ENCODE data around the gene FBXO34. TPM values are rescaled to one million over a fixed set of nuclear protein-coding genes. Genes with fewer than 3 reads are reported as not detected.
A peak's percentile ranks its signal among the peaks of the same experiment; 100 is the strongest.

Gene FBXO34
- total and polyA plus RNA-seq, 2 of the 13 experiments (the other 11 are each of a cell fraction or from before 2014, with no cell fraction given): 8.8 to 13.5 TPM

DNA sequence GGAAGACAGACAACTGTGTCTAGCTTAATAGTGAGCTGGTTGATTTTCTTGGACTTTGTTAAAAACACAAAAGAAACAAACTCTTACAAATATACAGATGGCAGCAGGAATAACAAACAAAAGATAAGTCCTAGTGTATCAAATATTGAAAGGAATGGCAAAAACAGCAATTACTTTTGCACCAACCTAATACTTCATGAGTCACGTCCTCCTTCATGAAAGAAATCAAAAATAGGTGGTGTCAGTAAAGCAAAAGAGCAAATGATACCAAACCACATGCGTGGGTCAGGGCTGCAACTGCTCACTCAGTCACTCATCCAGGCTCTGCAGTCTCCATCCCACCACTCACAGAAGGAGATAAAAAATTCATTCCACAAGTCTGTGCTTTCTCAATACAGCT, 128.6 kb downstream of the FBXO34 start:
- H3K9ac ChIP-seq (ENCODE audit: insufficient read depth, low read depth, low read length): no peak overlapping the region
- H3K4me3 ChIP-seq (replicated peaks in 1 of 3; ENCODE audit: insufficient read depth in 1 of 3, low read depth in 2 of 3, low read length in 3 of 3): no peak overlapping the region
- ATAC-seq (no peak), FAIRE-seq (no peak), DNase-seq (ENCODE audit: low spot score) (no peak)
- POLR2A ChIA-PET: no interaction called here
- no peaks in the 10 kb centered on the region for H3K4me1 ChIP-seq (ENCODE audit: insufficient read depth, low read length)
- no TSS peak for BruUV-seq (replicated peaks)
- H2AFZ ChIP-seq (ENCODE audit: low read length): no peak overlapping the region
- H3K9me3 ChIP-seq (ENCODE audit: low read length): no peaks in the 10 kb centered on the region
- intact Hi-C loops (cut with micrococcal nuclease; ENCODE audit: unreplicated experiment) (no loop called here), in situ Hi-C loops (cut with HindIII; ENCODE audit: extremely low pct_ligation_motif_present, low pct_unique_long_range_greater_than_20kb) (no loop called here)
- H3K27ac ChIP-seq (ENCODE audit: extremely low read length, insufficient read depth, low read length): no peak overlapping the region
- CTCF ChIA-PET (ENCODE audit: low intra/inter-chr PET ratio, low total read pairs): no interaction called here
- H3K4me2 ChIP-seq (ENCODE audit: low read depth, low read length): no peak overlapping the region
- 82% methylated on average over 2 of the region's 2 CpGs for WGBS (ENCODE audit: low lambda C conversion rate)
- no peaks in the 10 kb centered on the region for H4K20me1 ChIP-seq (ENCODE audit: insufficient read depth, low read length)
- no peaks in the 10 kb centered on the region for H3K27me3 ChIP-seq (ENCODE audit: control insufficient read depth in 1 of 2, insufficient read depth in 2 of 2, low read length in 2 of 2)
- TF ChIP-seq MAFK (conservative IDR thresholded peaks at IDR 0.05 in 1 of 2, IDR thresholded peaks at IDR 0.05 in 1 of 2; ENCODE audit: low read length in 2 of 2): no peak
- TF ChIP-seq, protein P1, sequence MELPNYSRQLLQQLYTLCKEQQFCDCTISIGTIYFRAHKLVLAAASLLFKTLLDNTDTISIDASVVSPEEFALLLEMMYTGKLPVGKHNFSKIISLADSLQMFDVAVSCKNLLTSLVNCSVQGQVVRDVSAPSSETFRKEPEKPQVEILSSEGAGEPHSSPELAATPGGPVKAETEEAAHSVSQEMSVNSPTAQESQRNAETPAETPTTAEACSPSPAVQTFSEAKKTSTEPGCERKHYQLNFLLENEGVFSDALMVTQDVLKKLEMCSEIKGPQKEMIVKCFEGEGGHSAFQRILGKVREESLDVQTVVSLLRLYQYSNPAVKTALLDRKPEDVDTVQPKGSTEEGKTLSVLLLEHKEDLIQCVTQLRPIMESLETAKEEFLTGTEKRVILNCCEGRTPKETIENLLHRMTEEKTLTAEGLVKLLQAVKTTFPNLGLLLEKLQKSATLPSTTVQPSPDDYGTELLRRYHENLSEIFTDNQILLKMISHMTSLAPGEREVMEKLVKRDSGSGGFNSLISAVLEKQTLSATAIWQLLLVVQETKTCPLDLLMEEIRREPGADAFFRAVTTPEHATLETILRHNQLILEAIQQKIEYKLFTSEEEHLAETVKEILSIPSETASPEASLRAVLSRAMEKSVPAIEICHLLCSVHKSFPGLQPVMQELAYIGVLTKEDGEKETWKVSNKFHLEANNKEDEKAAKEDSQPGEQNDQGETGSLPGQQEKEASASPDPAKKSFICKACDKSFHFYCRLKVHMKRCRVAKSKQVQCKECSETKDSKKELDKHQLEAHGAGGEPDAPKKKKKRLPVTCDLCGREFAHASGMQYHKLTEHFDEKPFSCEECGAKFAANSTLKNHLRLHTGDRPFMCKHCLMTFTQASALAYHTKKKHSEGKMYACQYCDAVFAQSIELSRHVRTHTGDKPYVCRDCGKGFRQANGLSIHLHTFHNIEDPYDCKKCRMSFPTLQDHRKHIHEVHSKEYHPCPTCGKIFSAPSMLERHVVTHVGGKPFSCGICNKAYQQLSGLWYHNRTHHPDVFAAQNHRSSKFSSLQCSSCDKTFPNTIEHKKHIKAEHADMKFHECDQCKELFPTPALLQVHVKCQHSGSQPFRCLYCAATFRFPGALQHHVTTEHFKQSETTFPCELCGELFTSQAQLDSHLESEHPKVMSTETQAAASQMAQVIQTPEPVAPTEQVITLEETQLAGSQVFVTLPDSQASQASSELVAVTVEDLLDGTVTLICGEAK (IDR thresholded peaks at IDR 0.05): peak; percentile 29; the same call in 1 of the 2 replicates
- TF ChIP-seq, protein P1 (CRISPR knock-in tag; IDR thresholded peaks at IDR 0.05): no peak
- H3K79me2 ChIP-seq (ENCODE audit: insufficient read depth, low read length): peaks cover 43% of the 10 kb centered on the region
- H3K36me3 ChIP-seq (replicated peaks in 1 of 2; ENCODE audit: control insufficient read depth in 1 of 2, insufficient read depth in 2 of 2, low read length in 2 of 2): peaks cover 4 to 13% of the 10 kb centered on the region in 2 experiments; a peak in 2 of 5 replicates

All from HepG2 (cell line).